ENCODE results near the gene DVL2.
"Not testable (repeated sequence)": the region's sequence is repeated elsewhere in the genome, so short reads cannot be mapped to it uniquely, and the experiment has no call there.

GRCh38 chr17:7182101-7182500, 52.2 kb downstream of the DVL2 start:
- not testable (repeated sequence) for TF ChIP-seq TSHZ2, ISL1, ZFP3 (CRISPR knock-in tag; IDR thresholded peaks at IDR 0.05)
